NCI-H1105 treated with DMSO at 0.1 percent for 48 hours (cell line): ENCODE measurements around the gene MOB1B.
"Not testable (repeated sequence)": the region's sequence is repeated elsewhere in the genome, so short reads cannot be mapped to it uniquely, and the experiment has no call there.

Experiments used
- DNase-seq: peaks from one replicate; lab custom pipeline; 2025; lab: John Stamatoyannopoulos, UW

Gene MOB1B

GRCh38 chr4:70956549-70957210 is 54.5 kb downstream of the MOB1B start:
- DNase-seq, result no peak

- DNase-seq, result no peak
These were observed 56.5 kb downstream of the MOB1B start for GRCh38 chr4:70958681-70959080.

- DNase-seq, result no peak
These were observed 66.9 kb downstream of the MOB1B start for GRCh38 chr4:70969076-70969475.

- DNase-seq, result no peak
These were observed 74.1 kb downstream of the MOB1B start for GRCh38 chr4:70976252-70976651.

- no peak for DNase-seq
These were observed 77.4 kb downstream of the MOB1B start for GRCh38 chr4:70979445-70980008.

- no peak for DNase-seq
These were observed 78.0 kb downstream of the MOB1B start for GRCh38 chr4:70980196-70980595.

- no peak for DNase-seq
These were observed 81.9 kb downstream of the MOB1B start for GRCh38 chr4:70984106-70984505.

- DNase-seq, result no peak
These were observed 82.4 kb downstream of the MOB1B start for GRCh38 chr4:70984589-70984988.

- no peak for DNase-seq
These were observed 89.4 kb downstream of the MOB1B start for GRCh38 chr4:70991596-70991995.

- peak; percentile 17 for DNase-seq
These were observed 90.3 kb downstream of the MOB1B start for GRCh38 chr4:70992391-70992881.

GRCh38 chr4:70993181-70994068 is 91.3 kb downstream of the MOB1B start, which contains the start of gene DCK:
Gene DCK, plus strand, starts transcription at chr4:70993649. Its CDS starts 187 bp downstream, at chr4:70993836.
- DNase-seq, result peak; percentile 77

GRCh38 chr4:70994069-70994366 is 91.8 kb downstream of the MOB1B start:
- no peak for DNase-seq

- no peak for DNase-seq
These were observed 92.4 kb downstream of the MOB1B start for GRCh38 chr4:70994387-70995099.

GRCh38 chr4:70996018-70996360 is 93.8 kb downstream of the MOB1B start:
- DNase-seq, result no peak

- no peak for DNase-seq
These were observed 94.9 kb downstream of the MOB1B start for GRCh38 chr4:70997036-70997435.

GRCh38 chr4:70997546-70997945 is 95.4 kb downstream of the MOB1B start:
- no peak for DNase-seq

- DNase-seq, result not testable (repeated sequence)
These were observed 97.5 kb downstream of the MOB1B start for GRCh38 chr4:70999639-71000038.

- DNase-seq, result not testable (repeated sequence)
These were observed 99.2 kb downstream of the MOB1B start for GRCh38 chr4:71001363-71001762.

GRCh38 chr4:71004281-71004851 is 102.2 kb downstream of the MOB1B start:
- no peak for DNase-seq

- not testable (repeated sequence) for DNase-seq
These were observed 102.9 kb downstream of the MOB1B start for GRCh38 chr4:71005025-71005424.

GRCh38 chr4:71006203-71006907 is 104.2 kb downstream of the MOB1B start:
- no peak for DNase-seq
